ENCODE measurements around the gene KIF4A. TPM values are rescaled to one million over a fixed set of nuclear protein-coding genes. Genes with fewer than 3 reads are reported as not detected.
A peak's percentile ranks its signal among the peaks of the same experiment; 100 is the strongest.
"Not testable (repeated sequence)": the region's sequence is repeated elsewhere in the genome, so short reads cannot be mapped to it uniquely, and the experiment has no call there.

KIF4A gene
- total RNA-seq, 4 donors from 2014 or later, result 1.3 to 17.3 (median 4.6) TPM

DNA sequence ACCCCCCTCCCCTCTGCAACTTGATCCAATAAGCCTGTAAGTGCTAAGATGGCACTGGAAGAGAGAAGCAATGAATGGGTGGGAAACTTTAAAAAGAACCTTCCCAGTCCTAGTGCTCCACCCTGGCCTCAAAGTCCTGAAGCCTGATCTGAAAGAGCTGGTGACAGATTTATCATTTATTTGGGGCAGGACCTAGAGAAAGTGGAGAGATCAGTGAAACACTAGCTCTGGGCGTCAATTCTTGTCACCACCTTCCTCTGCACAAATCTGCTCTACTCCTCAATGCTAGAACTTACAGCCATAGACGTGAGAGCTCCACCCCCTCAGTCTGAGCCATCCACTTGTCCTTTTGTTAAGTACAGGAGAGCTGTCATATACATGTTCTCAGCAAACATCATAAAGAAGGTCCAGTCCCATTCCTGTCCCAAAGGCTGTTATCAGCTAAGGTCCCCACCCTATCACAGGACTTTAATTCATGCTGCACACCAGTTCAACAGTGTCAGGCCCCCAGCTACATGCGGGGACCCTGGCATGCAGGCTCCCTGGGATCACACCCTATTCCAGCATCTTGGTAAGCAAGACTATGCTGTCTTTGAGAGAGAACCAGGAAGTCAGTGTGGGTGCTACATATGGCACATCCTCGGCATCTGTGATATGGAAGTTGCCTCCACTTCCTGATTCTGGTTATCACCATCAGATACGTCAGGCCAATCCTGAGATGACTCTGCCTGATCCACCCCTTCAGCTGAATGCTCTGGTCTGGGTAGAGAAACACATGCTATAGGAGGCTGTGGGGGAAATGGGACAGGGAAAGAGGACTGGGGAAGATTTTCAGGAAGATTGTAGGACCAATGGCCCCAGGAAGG lies 32.2 kb upstream of the KIF4A start:
- Histone ChIP-seq H3K36me3 (no peaks in the 10 kb centered on the region), H3K27me3 (no peaks in the 10 kb centered on the region), H3K4me1 (no peaks in the 10 kb centered on the region), H3K9me3 (no peaks in the 10 kb centered on the region), H3K27ac (no peak overlapping the region), H3K4me3 (no peak overlapping the region)
- DNase-seq, result no peak
- no peak for TF ChIP-seq CTCF (IDR thresholded peaks at IDR 0.05)
- no peak for TF ChIP-seq POLR2A (IDR thresholded peaks at IDR 0.05)

DNA sequence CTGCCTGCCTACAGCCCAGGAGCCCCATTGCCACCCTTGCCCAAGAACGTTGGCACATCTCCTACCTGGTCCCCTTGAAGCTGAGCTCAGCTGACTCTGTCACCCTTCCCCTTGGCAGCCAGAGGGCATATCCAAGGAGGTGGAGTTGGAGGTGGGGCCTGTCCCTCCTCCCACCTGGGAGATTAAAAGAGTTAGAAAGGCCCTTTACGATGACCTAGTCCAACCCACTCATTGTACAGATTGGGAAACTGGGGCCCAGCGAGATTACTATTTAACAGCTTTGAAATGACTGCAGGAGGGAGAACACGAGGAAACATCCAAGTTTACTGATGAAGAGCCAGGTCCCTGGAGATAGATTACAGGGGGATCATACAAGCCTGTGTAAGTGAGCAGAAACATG lies 29.8 kb upstream of the KIF4A start, which contains the start of gene P2RY4:
Gene P2RY4, minus strand, starts transcription at position 101 of the 400 bp plus-strand sequence. CDS start 580 bp downstream, outside the sequence.
- Histone ChIP-seq H3K4me3 (no peak within 1 kb of the TSS), H3K36me3 (no peaks in the 10 kb centered on the region), H3K4me1 (no peaks in the 10 kb centered on the region), H3K27ac (no peak within 1 kb of the TSS), H3K27me3 (no peaks in the 10 kb centered on the region), H3K9me3 (no peaks in the 10 kb centered on the region)
- DNase-seq, result no peak
- TF ChIP-seq POLR2A (IDR thresholded peaks at IDR 0.05), result no peak
- TF ChIP-seq CTCF (IDR thresholded peaks at IDR 0.05), result no peak

DNA sequence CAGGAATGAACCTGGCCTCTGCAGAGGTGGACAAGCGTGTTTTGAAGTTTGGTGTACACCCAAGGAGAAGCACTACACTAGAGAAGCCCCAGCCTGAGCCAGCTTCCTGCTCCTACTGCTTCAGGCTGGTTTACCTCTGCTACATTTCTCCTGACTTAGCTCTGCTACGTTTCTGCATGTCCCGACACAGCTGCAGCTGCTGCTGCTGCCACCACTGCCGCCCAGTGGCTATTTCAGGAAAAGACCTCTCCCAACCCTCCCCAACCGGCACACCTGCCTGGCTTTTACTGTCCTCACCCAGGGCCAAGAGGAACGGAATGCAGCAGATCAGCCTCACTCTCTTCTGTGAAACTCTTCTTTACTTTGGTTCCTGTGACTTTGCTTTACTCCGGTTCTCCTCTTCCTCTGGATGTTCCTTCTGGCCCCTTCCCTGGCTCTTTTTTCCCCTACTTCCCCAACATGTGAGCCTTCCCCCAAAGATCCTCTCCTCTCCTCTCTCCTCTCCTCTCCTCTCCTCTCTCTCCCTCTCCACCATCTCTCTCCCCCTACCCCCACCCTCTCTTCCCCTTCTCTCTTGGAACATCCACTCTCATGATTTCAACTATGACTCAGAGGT lies 26.8 kb upstream of the KIF4A start:
- TF ChIP-seq CTCF (IDR thresholded peaks at IDR 0.05) (peak in 4 of 6 experiments; percentile 21 to 66 (median 62)), POLR2A (IDR thresholded peaks at IDR 0.05) (no peak)
- H3K27me3 ChIP-seq, result no peaks in the 10 kb centered on the region
- H3K27ac ChIP-seq, result no peak overlapping the region
- H3K9me3 ChIP-seq, result no peaks in the 10 kb centered on the region
- DNase-seq, result peak in 2 of 3 donors; percentile 64 to 66
- H3K36me3 ChIP-seq, result no peaks in the 10 kb centered on the region
- no peak overlapping the region for H3K4me3 ChIP-seq
- H3K4me1 ChIP-seq, result no peaks in the 10 kb centered on the region

GRCh38 chrX:70264784-70265183 lies 25.1 kb upstream of the KIF4A start:
- Histone ChIP-seq H3K27me3 (no peaks in the 10 kb centered on the region), H3K9me3 (no peaks in the 10 kb centered on the region), H3K4me1 (no peaks in the 10 kb centered on the region), H3K27ac (no peak overlapping the region), H3K36me3 (no peaks in the 10 kb centered on the region), H3K4me3 (no peak overlapping the region)
- no peak for TF ChIP-seq POLR2A (IDR thresholded peaks at IDR 0.05)
- TF ChIP-seq CTCF (IDR thresholded peaks at IDR 0.05), result no peak
- no peak for DNase-seq

DNA sequence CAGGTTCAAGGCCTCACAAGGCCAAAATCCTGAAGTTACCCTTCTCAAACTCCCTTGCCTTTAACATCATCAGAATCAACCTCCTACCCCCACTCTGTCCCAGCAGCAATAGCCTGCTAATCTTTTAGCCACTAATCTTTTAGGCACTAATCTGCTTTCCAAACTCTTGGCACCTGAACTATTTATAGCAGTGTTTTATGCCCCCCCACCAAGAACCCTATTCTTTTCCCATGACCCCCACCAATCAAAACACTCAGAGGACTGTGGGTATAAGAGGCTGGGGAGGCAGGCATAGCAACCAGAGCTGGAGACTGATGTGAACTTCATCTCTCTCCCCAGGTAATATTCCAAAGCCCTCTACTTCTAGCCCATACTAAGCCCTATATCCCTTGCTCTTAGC lies 21.9 kb upstream of the KIF4A start, which contains the start of gene ARR3:
Gene ARR3, plus strand, starts transcription at position 301 of the 400 bp plus-strand sequence. CDS start 1,052 bp downstream, outside the sequence.
- Histone ChIP-seq H3K9me3 (no peaks in the 10 kb centered on the region), H3K27me3 (no peaks in the 10 kb centered on the region), H3K36me3 (no peaks in the 10 kb centered on the region), H3K4me1 (no peaks in the 10 kb centered on the region), H3K4me3 (no peak within 1 kb of the TSS), H3K27ac (no peak within 1 kb of the TSS)
- TF ChIP-seq CTCF (IDR thresholded peaks at IDR 0.05), result no peak
- no peak for TF ChIP-seq POLR2A (IDR thresholded peaks at IDR 0.05)
- DNase-seq, result no peak

- H3K4me1 ChIP-seq, DNase-seq, H3K9me3 ChIP-seq, H3K4me3 ChIP-seq, H3K27ac ChIP-seq, H3K27me3 ChIP-seq, H3K36me3 ChIP-seq: not testable (repeated sequence)
These were observed 15.9 kb upstream of the KIF4A start for GRCh38 chrX:70274029-70274428.

Data from Peyer's patch (tissue), 4 donors.